Measurements from ENCODE around the gene MYO7A.

Gene MYO7A

DNA sequence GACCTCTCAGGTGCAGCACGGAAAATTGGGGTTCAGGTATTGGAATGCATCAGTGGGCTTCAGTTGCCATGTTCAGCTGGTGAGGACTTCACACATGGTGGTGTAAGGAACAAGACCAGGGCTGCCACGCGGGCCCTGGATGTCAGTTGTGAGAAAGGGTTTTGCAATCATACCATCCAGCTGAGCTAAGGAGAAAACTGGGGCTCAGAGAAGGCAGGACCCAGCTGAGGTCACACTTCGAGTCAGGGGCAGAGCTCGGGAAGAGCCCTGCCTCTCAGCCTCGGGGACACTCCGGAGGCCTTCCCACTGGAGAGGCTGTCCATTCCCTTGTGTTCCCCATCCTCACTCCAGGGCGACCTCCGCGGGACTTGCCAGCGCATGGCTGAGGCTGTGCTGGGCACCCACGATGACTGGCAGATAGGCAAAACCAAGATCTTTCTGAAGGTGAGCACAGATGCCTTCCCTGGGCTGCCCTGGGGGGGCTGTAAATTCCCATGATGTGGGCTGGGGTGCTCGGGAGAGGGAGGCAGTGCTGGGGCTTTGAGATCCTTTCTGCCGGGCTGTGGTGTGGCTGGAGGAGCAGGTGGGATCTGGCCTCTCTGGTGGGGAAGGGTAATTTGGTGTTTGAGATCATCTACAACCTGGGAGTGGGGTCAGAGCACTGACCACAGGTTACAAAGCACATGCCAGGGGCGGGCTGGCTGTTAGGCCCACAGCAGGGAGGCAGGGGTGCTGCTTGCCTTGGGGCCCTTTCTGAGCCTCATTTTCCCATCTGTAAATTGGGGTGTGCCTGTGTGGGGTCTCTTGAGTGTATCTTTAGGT is 47.2 kb downstream of the MYO7A start:
- DNase-seq: no peak
- no peak for TF ChIP-seq POLR2A (IDR thresholded peaks at IDR 0.05; ENCODE audit: low read length)
- no peak for TF ChIP-seq GATA1 (IDR thresholded peaks at IDR 0.05; ENCODE audit: low read depth, low read length)

DNA sequence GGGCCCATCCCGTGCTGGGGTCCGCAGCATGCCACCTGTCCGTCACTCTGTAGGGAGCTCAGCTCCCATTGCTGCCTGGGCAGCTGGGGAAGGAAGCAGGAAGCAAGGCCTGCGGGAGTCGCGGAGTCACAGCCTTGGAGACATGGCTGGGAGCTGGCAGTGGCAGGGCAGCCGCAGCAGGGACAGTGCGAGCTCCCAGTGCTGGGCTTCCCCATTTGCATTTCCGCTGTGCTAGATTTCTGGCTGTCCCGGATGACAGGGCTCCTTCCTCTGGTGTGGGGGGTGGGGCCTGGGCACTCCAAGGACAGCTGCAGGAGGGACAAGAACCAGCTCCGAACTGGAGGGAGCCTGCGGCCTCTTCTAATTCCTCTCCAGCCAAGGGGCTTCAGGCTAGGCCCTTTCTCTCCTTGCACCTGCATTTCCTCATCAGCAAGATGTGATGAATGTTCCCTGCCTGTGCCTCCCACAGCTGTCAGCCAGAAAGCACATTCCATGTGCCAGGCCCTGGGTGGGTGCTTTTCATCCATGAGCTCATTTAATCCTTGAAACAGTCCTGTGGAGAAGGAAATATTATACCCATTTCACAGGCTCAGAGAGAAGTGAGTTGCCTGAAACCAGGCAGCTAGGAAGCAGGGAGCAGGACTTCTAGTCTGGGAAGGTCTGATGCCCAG is 48.0 kb downstream of the MYO7A start:
- no peak for TF ChIP-seq POLR2A (IDR thresholded peaks at IDR 0.05; ENCODE audit: low read length)
- TF ChIP-seq GATA1 (IDR thresholded peaks at IDR 0.05; ENCODE audit: low read depth, low read length): no peak
- DNase-seq: no peak

DNA sequence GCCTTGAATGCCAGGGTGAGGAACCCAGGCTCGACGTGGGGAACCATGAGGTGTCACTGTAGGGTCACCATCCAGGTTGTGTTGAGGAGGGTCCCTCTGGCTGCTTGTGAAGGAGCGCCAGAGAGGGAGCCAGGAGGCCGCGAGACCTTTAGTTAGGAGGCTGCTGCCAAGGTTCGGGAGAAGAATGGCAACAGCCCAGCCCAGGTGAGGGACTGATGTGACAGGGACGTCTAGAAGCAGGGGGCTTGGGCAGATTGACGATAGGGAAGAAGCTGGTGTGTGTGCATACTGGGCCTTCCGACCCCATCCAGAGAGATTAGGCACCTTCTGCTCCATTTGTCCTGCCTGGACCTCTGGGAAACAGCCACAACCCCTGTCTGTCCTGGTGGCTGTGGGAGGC is 49.0 kb downstream of the MYO7A start:
- DNase-seq: no peak
- TF ChIP-seq GATA1 (IDR thresholded peaks at IDR 0.05; ENCODE audit: low read depth, low read length) (no peak), POLR2A (IDR thresholded peaks at IDR 0.05; ENCODE audit: low read length) (no peak)

DNA sequence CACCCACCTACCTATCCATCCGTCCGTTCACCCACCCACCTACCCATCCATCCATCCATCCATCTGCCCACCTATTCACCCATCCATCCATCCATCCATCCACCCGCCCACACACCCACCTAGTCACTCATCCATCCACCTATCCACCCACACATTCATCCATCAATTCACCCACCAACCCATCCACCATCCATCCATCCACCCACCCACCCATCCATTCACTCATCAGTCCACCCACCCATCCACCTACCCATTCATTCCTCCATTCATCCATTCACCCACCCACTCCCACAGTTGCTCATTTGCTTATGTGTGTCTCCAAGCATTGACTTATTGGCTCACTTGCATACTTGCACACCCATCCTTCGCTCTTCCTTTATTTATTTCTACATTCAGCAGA is 50.1 kb downstream of the MYO7A start:
- no peak for TF ChIP-seq POLR2A (IDR thresholded peaks at IDR 0.05; ENCODE audit: low read length)
- no peak for TF ChIP-seq GATA1 (IDR thresholded peaks at IDR 0.05; ENCODE audit: low read depth, low read length)
- DNase-seq: no peak

DNA sequence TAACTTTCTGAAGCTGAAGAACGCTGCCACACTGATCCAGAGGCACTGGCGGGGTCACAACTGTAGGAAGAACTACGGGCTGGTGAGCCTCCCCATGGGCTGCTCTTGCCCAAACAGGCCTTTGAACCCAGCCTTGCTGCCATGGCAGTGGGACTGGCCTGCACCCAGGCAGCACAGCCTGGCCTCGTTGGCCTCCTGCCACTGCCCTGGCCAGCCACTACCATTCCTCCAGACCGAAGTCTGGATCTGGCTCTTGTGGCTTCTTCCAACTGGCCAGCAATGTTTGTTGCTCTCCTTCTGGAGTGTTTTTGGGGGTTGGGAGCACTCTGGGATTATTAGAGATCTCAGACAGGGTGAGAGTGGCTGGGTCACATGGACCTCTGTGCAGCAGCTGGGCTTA is 51.0 kb downstream of the MYO7A start:
- DNase-seq: no peak
- TF ChIP-seq POLR2A (IDR thresholded peaks at IDR 0.05; ENCODE audit: low read length) (no peak), GATA1 (IDR thresholded peaks at IDR 0.05; ENCODE audit: low read depth, low read length) (no peak)

- TF ChIP-seq POLR2A (IDR thresholded peaks at IDR 0.05; ENCODE audit: low read length): no peak
- DNase-seq: no peak
Observed at GRCh38 chr11:77179681-77180080, 51.6 kb downstream of the MYO7A start.

DNA sequence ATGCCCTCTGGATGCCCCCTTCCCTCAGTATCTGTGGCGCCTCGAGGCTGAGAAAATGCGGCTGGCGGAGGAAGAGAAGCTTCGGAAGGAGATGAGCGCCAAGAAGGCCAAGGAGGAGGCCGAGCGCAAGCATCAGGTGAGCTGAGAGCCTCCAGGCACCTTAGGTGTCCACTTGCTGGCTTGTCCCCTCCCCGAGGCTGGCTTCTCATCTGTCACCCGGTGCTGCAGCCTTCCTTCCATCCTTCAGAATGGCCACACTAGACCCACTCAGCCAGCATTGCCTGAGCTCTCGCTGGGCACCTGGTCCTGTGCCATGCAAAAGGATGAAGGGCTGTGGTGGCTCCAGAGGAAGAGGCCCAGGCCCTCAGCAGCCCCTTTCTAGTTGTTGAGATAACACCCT is 52.3 kb downstream of the MYO7A start:
- DNase-seq: no peak
- TF ChIP-seq GATA1 (IDR thresholded peaks at IDR 0.05; ENCODE audit: low read depth, low read length) (no peak), POLR2A (IDR thresholded peaks at IDR 0.05; ENCODE audit: low read length) (no peak)

DNA sequence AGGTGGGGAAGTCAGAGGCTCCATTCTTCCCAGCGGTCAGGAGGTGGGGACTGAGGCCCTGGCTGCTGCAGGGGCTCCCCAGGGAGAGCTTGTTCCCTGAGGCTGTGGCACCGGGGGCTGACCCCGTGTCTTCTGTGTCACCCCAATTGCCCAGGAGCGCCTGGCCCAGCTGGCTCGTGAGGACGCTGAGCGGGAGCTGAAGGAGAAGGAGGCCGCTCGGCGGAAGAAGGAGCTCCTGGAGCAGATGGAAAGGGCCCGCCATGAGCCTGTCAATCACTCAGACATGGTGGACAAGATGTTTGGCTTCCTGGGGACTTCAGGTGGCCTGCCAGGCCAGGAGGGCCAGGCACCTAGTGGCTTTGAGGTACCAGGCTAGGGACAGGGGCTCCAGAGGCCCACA is 53.2 kb downstream of the MYO7A start:
- DNase-seq: no peak
- TF ChIP-seq GATA1 (IDR thresholded peaks at IDR 0.05; ENCODE audit: low read depth, low read length): no peak
- TF ChIP-seq POLR2A (IDR thresholded peaks at IDR 0.05; ENCODE audit: low read length): no peak

DNA sequence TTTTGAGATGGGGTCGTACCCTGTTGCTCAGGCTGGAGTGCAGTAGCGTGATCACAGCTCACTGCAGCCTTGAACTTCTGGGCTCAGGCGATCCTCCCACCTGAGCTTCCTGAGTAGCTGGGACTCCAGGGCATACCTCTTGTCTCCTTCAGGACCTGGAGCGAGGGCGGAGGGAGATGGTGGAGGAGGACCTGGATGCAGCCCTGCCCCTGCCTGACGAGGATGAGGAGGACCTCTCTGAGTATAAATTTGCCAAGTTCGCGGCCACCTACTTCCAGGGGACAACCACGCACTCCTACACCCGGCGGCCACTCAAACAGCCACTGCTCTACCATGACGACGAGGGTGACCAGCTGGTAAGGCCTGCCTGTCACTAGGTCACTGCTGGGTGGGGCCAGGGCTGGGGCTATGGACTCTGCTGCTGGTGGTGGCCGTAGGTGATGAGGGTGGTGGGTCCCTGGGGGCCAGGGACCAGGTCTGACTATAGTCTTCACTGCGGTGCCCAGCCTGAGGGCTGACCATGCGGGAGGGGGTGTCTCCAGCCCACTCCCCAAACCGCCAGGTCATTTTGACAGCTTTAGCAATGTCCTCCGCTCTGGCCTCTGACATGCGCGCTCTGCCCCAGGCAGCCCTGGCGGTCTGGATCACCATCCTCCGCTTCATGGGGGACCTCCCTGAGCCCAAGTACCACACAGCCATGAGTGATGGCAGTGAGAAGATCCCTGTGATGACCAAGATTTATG is 53.9 kb downstream of the MYO7A start:
- TF ChIP-seq POLR2A (IDR thresholded peaks at IDR 0.05; ENCODE audit: low read length) (no peak), GATA1 (IDR thresholded peaks at IDR 0.05; ENCODE audit: low read depth, low read length) (no peak)

GRCh38 chr11:77182542-77183430 is 54.7 kb downstream of the MYO7A start:
- no peak for DNase-seq
- no peak for TF ChIP-seq POLR2A (IDR thresholded peaks at IDR 0.05; ENCODE audit: low read length)

More for the DNA sequence above, 53.9 kb downstream of the MYO7A start:
- no peak for DNase-seq

- no peak for TF ChIP-seq POLR2A (IDR thresholded peaks at IDR 0.05; ENCODE audit: low read length)
- no peak for TF ChIP-seq GATA1 (IDR thresholded peaks at IDR 0.05; ENCODE audit: low read depth, low read length)
Observed at GRCh38 chr11:77183431-77183984, 55.5 kb downstream of the MYO7A start.

GRCh38 chr11:77184136-77184860 is 56.3 kb downstream of the MYO7A start:
- DNase-seq: no peak
- TF ChIP-seq GATA1 (IDR thresholded peaks at IDR 0.05; ENCODE audit: low read depth, low read length) (no peak), POLR2A (IDR thresholded peaks at IDR 0.05; ENCODE audit: low read length) (no peak)

More at GRCh38 chr11:77183431-77183984, 55.5 kb downstream of the MYO7A start:
- DNase-seq: no peak

- no peak for TF ChIP-seq POLR2A (IDR thresholded peaks at IDR 0.05; ENCODE audit: low read length)
- no peak for TF ChIP-seq GATA1 (IDR thresholded peaks at IDR 0.05; ENCODE audit: low read depth, low read length)
- DNase-seq: no peak
Observed at GRCh38 chr11:77186302-77186701, 58.3 kb downstream of the MYO7A start.

All from erythroblast (primary cell).